ENCODE measurements around the gene NFASC.

The NFASC gene

DNA sequence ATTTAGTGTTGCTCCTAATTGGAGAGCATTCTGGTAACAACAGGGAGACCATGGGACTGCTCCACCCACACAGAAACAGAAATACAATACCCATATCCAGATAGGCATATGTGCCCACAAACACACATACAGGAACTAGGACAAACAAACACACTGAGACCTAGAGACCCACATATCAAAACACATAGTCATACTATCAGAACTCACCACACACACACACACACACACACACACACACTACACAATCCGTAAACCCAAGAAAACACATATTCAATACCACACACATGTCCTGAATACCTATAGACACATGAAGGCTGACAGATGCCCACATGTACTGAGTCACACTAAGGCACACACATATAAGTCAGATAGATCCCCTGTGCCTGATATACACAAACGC is 3.5 kb upstream of the NFASC start:
- no peak for DNase-seq
- H3K36me3 ChIP-seq (ENCODE audit: control insufficient read depth in 4 of 4, insufficient read depth in 4 of 4, low read length in 3 of 4) = no peaks in the 10 kb centered on the region
- CTCF ChIA-PET = no interaction called here
- H3K4me1 ChIP-seq (ENCODE audit: control extremely low read depth in 1 of 4, control insufficient read depth in 4 of 4, insufficient read depth in 4 of 4, low read length in 3 of 4) = no peaks in the 10 kb centered on the region
- no peak overlapping the region for H3K4me3 ChIP-seq (ENCODE audit: control insufficient read depth in 1 of 7, extremely low read depth in 1 of 7, insufficient read depth in 4 of 7, low read depth in 2 of 7, low read length in 6 of 7)
- H3K9me3 ChIP-seq (ENCODE audit: control extremely low read depth in 1 of 5, control insufficient read depth in 4 of 5, insufficient read depth in 2 of 5, low read depth in 1 of 5, low read length in 4 of 5) = no peaks in the 10 kb centered on the region
- no peak overlapping the region for H3K27ac ChIP-seq (ENCODE audit: insufficient read depth in 1 of 2, low read depth in 1 of 2, low read length in 2 of 2, poor library complexity in 1 of 2, severe bottlenecking in 2 of 2)
- 100% methylated on average over 2 of the region's 2 CpGs for WGBS (ENCODE audit: insufficient coverage)
- POLR2A ChIA-PET = no interaction called here
- H3K27me3 ChIP-seq (replicated peaks in 2 of 5; ENCODE audit: control insufficient read depth in 4 of 5, insufficient read depth in 5 of 5, low read length in 4 of 5) = peaks cover 0 to 8% (median 0%) of the 10 kb centered on the region in 5 experiments

DNA sequence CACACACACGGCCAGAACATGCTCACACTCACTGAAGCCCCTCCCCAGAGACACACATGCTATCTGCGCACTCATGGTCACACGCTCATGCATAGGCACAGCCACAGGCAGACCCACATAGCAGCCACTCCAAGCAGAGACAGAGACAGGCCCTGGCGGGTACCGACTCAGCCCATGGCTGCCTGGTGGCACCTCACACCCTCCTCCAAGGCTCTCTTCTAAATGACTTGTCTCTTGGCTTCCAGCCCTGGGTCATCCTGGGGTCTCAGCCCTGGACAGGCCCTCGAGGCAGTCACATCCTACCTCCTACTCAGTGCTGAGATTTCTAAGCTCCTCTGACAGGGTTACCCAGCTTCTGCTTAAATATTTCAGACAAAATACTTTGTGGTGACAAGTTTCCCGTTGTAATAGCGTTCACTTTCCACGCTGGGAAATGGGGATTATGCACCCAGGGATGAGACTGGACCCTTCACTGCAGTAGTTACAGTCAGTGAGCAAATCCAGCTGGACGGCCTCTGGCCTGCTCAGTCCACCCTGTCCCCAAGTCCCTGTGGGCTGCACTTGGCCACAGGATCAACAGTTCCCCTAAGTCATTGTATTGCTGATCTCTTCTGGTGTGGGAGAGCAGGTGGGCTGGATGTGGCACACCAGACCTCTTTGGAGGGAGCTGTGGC is 2.9 kb upstream of the NFASC start:
- DNase-seq = no peak
- peaks cover 0 to 8% (median 0%) of the 10 kb centered on the region in 5 experiments for H3K27me3 ChIP-seq (replicated peaks in 2 of 5; ENCODE audit: control insufficient read depth in 4 of 5, insufficient read depth in 5 of 5, low read length in 4 of 5)
- WGBS (ENCODE audit: insufficient coverage) = 90% methylated on average over 10 of the region's 10 CpGs
- no peaks in the 10 kb centered on the region for H3K9me3 ChIP-seq (ENCODE audit: control extremely low read depth in 1 of 5, control insufficient read depth in 4 of 5, insufficient read depth in 2 of 5, low read depth in 1 of 5, low read length in 4 of 5)
- no peaks in the 10 kb centered on the region for H3K4me1 ChIP-seq (ENCODE audit: control extremely low read depth in 1 of 4, control insufficient read depth in 4 of 4, insufficient read depth in 4 of 4, low read length in 3 of 4)
- no peak overlapping the region for H3K27ac ChIP-seq (ENCODE audit: insufficient read depth in 1 of 2, low read depth in 1 of 2, low read length in 2 of 2, poor library complexity in 1 of 2, severe bottlenecking in 2 of 2)
- H3K4me3 ChIP-seq (ENCODE audit: control insufficient read depth in 1 of 7, extremely low read depth in 1 of 7, insufficient read depth in 4 of 7, low read depth in 2 of 7, low read length in 6 of 7) = no peak overlapping the region
- no peaks in the 10 kb centered on the region for H3K36me3 ChIP-seq (ENCODE audit: control insufficient read depth in 4 of 4, insufficient read depth in 4 of 4, low read length in 3 of 4)
- ChIA-PET CTCF (no interaction called here), POLR2A (no interaction called here)

DNA sequence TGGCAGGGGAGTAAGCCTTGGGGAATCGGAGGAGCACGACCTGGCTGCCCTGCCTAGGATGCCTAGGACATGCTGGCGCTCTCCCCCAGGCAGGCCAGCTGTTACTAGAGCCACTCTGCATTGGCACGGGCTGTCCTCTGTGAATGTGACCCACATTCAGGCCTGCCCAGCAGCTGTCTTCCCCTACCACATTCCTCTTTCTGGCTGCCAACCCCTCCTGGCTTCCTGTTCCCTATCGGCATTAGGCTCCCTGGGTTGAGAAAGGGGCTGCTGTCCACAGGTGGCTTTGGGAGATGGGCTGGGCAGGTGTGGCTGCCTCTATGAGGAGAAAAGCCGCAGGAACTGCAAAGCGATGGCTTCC is 2.3 kb upstream of the NFASC start:
- CTCF ChIA-PET = no interaction called here
- POLR2A ChIA-PET = no interaction called here
- no peak overlapping the region for H3K4me3 ChIP-seq (ENCODE audit: control insufficient read depth in 1 of 7, extremely low read depth in 1 of 7, insufficient read depth in 4 of 7, low read depth in 2 of 7, low read length in 6 of 7)

DNA sequence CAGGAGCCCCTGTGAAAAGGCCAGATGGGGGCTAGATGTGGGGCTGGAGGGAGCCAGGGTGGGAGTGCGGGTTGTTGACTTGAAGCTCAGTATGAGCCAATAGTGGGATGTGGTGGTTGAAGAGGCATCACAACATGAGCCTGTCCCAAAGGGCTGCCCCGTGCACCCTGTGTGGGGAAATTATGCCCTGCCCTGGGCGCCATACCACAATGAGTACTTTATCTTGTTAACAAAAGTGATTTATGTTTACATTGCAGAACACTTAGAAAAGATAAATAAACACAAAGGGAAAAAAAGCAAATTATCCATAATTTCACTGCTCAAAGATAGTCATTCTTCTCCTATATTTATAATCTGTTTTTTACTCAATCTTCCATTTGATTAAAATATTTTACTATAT is 1.6 kb upstream of the NFASC start:
- 100% methylated on average over 1 of the region's 3 CpGs for WGBS (ENCODE audit: insufficient coverage)
- Histone ChIP-seq H3K9me3 (ENCODE audit: control extremely low read depth in 1 of 5, control insufficient read depth in 4 of 5, insufficient read depth in 2 of 5, low read depth in 1 of 5, low read length in 4 of 5) (no peaks in the 10 kb centered on the region), H3K4me3 (ENCODE audit: control insufficient read depth in 1 of 7, extremely low read depth in 1 of 7, insufficient read depth in 4 of 7, low read depth in 2 of 7, low read length in 6 of 7) (no peak overlapping the region), H3K27ac (ENCODE audit: insufficient read depth in 1 of 2, low read depth in 1 of 2, low read length in 2 of 2, poor library complexity in 1 of 2, severe bottlenecking in 2 of 2) (no peak overlapping the region), H3K4me1 (ENCODE audit: control extremely low read depth in 1 of 4, control insufficient read depth in 4 of 4, insufficient read depth in 4 of 4, low read length in 3 of 4) (no peaks in the 10 kb centered on the region), H3K36me3 (ENCODE audit: control insufficient read depth in 4 of 4, insufficient read depth in 4 of 4, low read length in 3 of 4) (no peaks in the 10 kb centered on the region), H3K27me3 (replicated peaks in 2 of 5; ENCODE audit: control insufficient read depth in 4 of 5, insufficient read depth in 5 of 5, low read length in 4 of 5) (peaks cover 0 to 8% (median 0%) of the 10 kb centered on the region in 5 experiments)
- POLR2A ChIA-PET = no interaction called here
- DNase-seq = no peak
- CTCF ChIA-PET = no interaction called here

More for the DNA sequence above, 2.3 kb upstream of the NFASC start:
- DNase-seq = no peak
- H3K4me1 ChIP-seq (ENCODE audit: control extremely low read depth in 1 of 4, control insufficient read depth in 4 of 4, insufficient read depth in 4 of 4, low read length in 3 of 4) = no peaks in the 10 kb centered on the region
- H3K27ac ChIP-seq (ENCODE audit: insufficient read depth in 1 of 2, low read depth in 1 of 2, low read length in 2 of 2, poor library complexity in 1 of 2, severe bottlenecking in 2 of 2) = no peak overlapping the region
- H3K36me3 ChIP-seq (ENCODE audit: control insufficient read depth in 4 of 4, insufficient read depth in 4 of 4, low read length in 3 of 4) = no peaks in the 10 kb centered on the region
- no peaks in the 10 kb centered on the region for H3K9me3 ChIP-seq (ENCODE audit: control extremely low read depth in 1 of 5, control insufficient read depth in 4 of 5, insufficient read depth in 2 of 5, low read depth in 1 of 5, low read length in 4 of 5)
- 75% methylated on average over 7 of the region's 7 CpGs for WGBS (ENCODE audit: insufficient coverage)
- peaks cover 0 to 8% (median 0%) of the 10 kb centered on the region in 5 experiments for H3K27me3 ChIP-seq (replicated peaks in 2 of 5; ENCODE audit: control insufficient read depth in 4 of 5, insufficient read depth in 5 of 5, low read length in 4 of 5)

DNA sequence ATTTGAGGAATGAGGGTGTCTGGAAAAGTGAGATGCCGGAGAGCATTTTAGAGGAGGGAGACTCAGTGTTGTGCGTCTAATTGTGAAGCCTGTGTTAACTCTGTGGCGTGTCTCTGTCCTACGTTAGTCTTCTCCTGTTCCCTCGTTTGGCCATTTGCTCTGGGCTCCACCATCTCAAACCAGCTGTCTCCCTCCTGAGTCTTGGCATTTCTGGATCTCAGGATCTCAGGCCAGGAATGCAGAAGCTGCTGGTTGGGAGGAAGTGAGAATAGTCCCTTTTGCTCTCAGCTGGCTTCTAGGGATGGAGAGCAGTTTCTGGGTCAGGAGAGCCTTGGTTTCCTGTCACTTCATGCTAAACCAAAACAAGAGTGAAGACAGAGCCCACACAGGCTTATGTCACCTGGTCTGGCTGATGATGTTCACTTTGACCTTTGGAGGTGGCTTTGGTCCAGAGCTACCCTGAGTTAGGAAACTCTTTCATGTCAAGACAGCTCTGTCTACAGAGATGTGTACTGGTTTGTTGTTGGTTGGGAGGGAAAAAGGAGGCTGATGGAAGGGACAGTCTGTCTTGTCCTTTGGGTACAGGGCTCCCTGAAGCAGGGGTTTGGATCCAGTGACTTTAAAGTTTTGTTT is 859 bp downstream of the NFASC start:
- Histone ChIP-seq H3K4me3 (ENCODE audit: control insufficient read depth in 1 of 7, extremely low read depth in 1 of 7, insufficient read depth in 4 of 7, low read depth in 2 of 7, low read length in 6 of 7) (no peak overlapping the region), H3K9me3 (ENCODE audit: control extremely low read depth in 1 of 5, control insufficient read depth in 4 of 5, insufficient read depth in 2 of 5, low read depth in 1 of 5, low read length in 4 of 5) (no peaks in the 10 kb centered on the region), H3K27ac (ENCODE audit: insufficient read depth in 1 of 2, low read depth in 1 of 2, low read length in 2 of 2, poor library complexity in 1 of 2, severe bottlenecking in 2 of 2) (no peak overlapping the region), H3K36me3 (ENCODE audit: control insufficient read depth in 4 of 4, insufficient read depth in 4 of 4, low read length in 3 of 4) (no peaks in the 10 kb centered on the region), H3K4me1 (ENCODE audit: control extremely low read depth in 1 of 4, control insufficient read depth in 4 of 4, insufficient read depth in 4 of 4, low read length in 3 of 4) (no peaks in the 10 kb centered on the region), H3K27me3 (replicated peaks in 2 of 5; ENCODE audit: control insufficient read depth in 4 of 5, insufficient read depth in 5 of 5, low read length in 4 of 5) (peaks cover 0 to 3% (median 0%) of the 10 kb centered on the region in 5 experiments)
- 100% methylated on average over 4 of the region's 5 CpGs for WGBS (ENCODE audit: insufficient coverage)
- DNase-seq = no peak
- ChIA-PET POLR2A (no interaction called here), CTCF (interaction anchor here (2.1 kb wide), 1 partner anchor 23 kb away, joined by 5 read pairs; no protein-coding TSS in a partner anchor)

DNA sequence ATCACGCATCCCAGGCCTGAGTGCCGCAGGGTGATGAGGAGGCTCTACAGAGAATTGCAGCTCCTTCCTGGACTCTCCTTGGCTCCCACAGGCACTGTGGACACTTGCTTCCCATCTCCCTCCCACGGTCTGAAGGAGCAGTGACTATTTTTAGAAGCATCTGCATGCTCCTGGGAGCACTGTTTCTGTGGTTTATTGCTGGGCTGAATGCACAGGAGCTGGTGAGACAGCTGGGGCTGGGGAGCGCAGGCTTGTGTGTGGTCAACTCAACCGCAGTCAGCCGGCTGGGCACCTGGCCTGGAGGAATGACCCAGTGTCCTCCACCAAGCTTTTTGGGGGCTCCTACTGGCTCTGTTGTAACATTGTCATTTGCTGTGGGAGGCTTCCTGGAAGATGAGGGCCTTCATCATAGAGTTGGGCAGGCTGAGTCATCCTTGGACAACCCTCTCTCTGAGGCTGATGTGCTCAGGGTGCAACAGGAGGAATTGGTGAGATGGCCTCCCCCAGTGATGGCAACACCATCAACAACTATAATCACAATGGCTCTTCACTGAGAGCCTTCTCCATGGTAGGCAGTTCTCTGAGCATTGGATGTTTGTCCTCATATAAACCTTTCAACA is 1.7 kb downstream of the NFASC start:
- Histone ChIP-seq H3K27ac (ENCODE audit: insufficient read depth in 1 of 2, low read depth in 1 of 2, low read length in 2 of 2, poor library complexity in 1 of 2, severe bottlenecking in 2 of 2) (no peak overlapping the region), H3K9me3 (ENCODE audit: control extremely low read depth in 1 of 5, control insufficient read depth in 4 of 5, insufficient read depth in 2 of 5, low read depth in 1 of 5, low read length in 4 of 5) (no peaks in the 10 kb centered on the region), H3K4me3 (ENCODE audit: control insufficient read depth in 1 of 7, extremely low read depth in 1 of 7, insufficient read depth in 4 of 7, low read depth in 2 of 7, low read length in 6 of 7) (no peak overlapping the region), H3K4me1 (ENCODE audit: control extremely low read depth in 1 of 4, control insufficient read depth in 4 of 4, insufficient read depth in 4 of 4, low read length in 3 of 4) (no peaks in the 10 kb centered on the region), H3K27me3 (replicated peaks in 2 of 5; ENCODE audit: control insufficient read depth in 4 of 5, insufficient read depth in 5 of 5, low read length in 4 of 5) (peaks cover 0 to 5% (median 3%) of the 10 kb centered on the region in 5 experiments), H3K36me3 (ENCODE audit: control insufficient read depth in 4 of 4, insufficient read depth in 4 of 4, low read length in 3 of 4) (no peaks in the 10 kb centered on the region)
- 91% methylated on average over 2 of the region's 6 CpGs for WGBS (ENCODE audit: insufficient coverage)
- ChIA-PET POLR2A (no interaction called here), CTCF (interaction anchor here (2.1 kb wide), 1 partner anchor 24 kb away, joined by 5 read pairs; no protein-coding TSS in a partner anchor)
- DNase-seq = no peak

DNA sequence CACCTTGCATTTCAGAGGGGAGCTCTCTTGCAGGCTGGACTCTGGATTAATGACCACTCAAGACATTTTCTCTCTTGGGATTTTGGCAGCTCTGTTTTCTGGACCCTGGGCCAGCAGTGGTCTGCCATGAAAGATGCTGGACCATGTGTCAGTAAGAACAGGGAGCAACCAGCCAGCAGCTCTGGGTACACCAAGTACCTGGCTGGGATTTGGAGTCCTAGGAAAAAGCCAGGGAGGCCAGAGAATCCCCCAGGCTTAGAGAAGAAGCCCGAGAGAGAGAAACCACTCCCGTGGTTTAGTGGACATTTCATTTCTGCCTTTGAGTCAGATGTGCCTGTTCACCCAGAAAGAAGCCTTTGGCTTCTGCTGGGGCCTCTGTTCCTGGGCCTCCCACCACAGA is 2.5 kb downstream of the NFASC start:
- ChIA-PET CTCF (no interaction called here), POLR2A (no interaction called here)
- Histone ChIP-seq H3K36me3 (ENCODE audit: control insufficient read depth in 4 of 4, insufficient read depth in 4 of 4, low read length in 3 of 4) (no peaks in the 10 kb centered on the region), H3K4me3 (ENCODE audit: control insufficient read depth in 1 of 7, extremely low read depth in 1 of 7, insufficient read depth in 4 of 7, low read depth in 2 of 7, low read length in 6 of 7) (no peak overlapping the region), H3K27me3 (replicated peaks in 2 of 5; ENCODE audit: control insufficient read depth in 4 of 5, insufficient read depth in 5 of 5, low read length in 4 of 5) (peaks cover 3 to 12% (median 5%) of the 10 kb centered on the region in 5 experiments), H3K9me3 (ENCODE audit: control extremely low read depth in 1 of 5, control insufficient read depth in 4 of 5, insufficient read depth in 2 of 5, low read depth in 1 of 5, low read length in 4 of 5) (no peaks in the 10 kb centered on the region), H3K4me1 (ENCODE audit: control extremely low read depth in 1 of 4, control insufficient read depth in 4 of 4, insufficient read depth in 4 of 4, low read length in 3 of 4) (no peaks in the 10 kb centered on the region), H3K27ac (ENCODE audit: insufficient read depth in 1 of 2, low read depth in 1 of 2, low read length in 2 of 2, poor library complexity in 1 of 2, severe bottlenecking in 2 of 2) (no peak overlapping the region)
- WGBS (ENCODE audit: insufficient coverage) = 100% methylated on average over 2 of the region's 2 CpGs
- no peak for DNase-seq
